ENCODE measurements around the gene FRMD5.
A peak's percentile ranks its signal among the peaks of the same experiment; 100 is the strongest.

The FRMD5 gene

DNA sequence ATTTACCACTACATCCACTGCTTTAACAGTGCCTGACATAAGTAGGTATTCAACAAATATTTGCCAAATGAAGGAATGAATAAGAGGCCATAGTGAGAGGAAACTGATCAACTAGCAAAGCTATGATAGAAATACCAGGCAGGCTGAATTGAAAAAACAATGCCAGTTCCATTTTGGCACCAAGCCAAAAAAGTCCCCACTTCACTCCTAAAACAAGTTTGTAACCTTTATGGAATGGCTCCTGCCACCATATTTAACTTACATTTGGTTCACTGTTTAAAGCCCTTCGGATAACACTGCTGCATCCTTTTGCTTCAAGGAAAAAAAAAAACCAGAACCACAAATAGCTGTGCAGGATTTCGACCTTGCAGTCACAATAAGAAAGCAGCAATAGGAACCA, 166.1 kb downstream of the FRMD5 start:
- no peak overlapping the region for H3K4me3 ChIP-seq (ENCODE audit: low read depth, low read length)
- TF ChIP-seq, protein P1, sequence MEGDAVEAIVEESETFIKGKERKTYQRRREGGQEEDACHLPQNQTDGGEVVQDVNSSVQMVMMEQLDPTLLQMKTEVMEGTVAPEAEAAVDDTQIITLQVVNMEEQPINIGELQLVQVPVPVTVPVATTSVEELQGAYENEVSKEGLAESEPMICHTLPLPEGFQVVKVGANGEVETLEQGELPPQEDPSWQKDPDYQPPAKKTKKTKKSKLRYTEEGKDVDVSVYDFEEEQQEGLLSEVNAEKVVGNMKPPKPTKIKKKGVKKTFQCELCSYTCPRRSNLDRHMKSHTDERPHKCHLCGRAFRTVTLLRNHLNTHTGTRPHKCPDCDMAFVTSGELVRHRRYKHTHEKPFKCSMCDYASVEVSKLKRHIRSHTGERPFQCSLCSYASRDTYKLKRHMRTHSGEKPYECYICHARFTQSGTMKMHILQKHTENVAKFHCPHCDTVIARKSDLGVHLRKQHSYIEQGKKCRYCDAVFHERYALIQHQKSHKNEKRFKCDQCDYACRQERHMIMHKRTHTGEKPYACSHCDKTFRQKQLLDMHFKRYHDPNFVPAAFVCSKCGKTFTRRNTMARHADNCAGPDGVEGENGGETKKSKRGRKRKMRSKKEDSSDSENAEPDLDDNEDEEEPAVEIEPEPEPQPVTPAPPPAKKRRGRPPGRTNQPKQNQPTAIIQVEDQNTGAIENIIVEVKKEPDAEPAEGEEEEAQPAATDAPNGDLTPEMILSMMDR (IDR thresholded peaks at IDR 0.05; ENCODE audit: low read depth, low read length, missing control alignments): no peak
- DNase-seq (ENCODE audit: low read depth): no peak

DNA sequence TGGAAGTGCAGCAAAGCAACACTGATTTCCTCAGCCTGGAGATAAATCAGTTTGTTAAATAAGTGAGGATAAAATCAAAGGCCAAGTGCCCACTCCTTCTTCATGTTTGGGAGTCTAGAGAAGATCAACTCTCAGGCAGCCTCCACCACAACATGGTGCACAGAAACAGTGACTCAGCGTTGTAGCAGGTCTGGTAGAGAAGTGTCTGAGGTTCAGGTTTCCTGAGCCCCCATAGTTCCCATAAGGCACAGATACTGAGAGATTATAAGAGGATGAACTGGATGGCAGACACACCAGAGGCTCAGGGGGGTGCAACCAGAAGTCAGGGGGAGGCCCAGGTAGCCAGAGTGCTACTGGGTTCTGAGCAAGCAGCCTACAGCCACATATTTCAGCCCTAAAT, 166.7 kb downstream of the FRMD5 start:
- no peak for DNase-seq (ENCODE audit: low read depth)
- H3K4me3 ChIP-seq (ENCODE audit: low read depth, low read length): no peak overlapping the region
- TF ChIP-seq, protein P1 (IDR thresholded peaks at IDR 0.05; ENCODE audit: low read depth, low read length, missing control alignments): no peak

DNA sequence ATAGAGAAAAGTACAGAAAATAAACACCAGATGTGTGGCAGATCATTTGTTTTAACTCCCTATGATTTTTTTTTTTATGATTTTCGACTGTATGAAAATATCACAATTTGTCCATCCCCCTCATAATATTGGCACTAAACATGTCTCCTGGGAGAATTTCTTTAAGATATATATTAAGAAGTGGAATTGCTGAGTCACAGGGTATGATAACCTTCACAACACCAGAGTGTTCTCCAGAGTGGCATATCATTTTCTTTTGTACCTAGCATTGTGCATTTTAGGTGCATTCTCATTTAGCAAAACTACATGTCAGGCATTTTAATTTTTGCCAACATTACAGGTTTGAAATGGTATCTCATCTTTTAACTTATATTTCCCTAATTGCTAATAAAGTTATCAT, 170.9 kb downstream of the FRMD5 start:
- no peak overlapping the region for H3K4me3 ChIP-seq (ENCODE audit: low read depth, low read length)
- TF ChIP-seq, protein P1 (IDR thresholded peaks at IDR 0.05; ENCODE audit: low read depth, low read length, missing control alignments): no peak

DNA sequence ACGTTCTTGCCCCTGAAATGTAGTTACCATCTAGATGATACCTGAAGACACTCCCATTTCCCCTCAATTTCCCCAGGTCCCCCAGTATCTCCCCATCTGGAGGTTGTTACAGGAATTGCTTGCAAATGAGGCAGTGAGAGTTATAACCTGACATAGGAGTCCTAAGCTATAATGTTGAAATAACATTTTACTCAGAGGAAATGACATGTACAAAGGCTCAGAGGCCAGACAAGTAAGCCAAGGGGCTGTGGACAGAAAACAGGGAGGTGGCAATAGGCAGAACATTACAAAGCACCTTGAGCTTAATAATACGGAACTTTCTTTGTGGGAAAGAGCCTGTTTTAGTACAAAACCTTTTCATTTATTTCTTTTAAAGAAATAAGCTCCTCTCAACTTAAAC, 171.9 kb downstream of the FRMD5 start:
- TF ChIP-seq, protein P1 (IDR thresholded peaks at IDR 0.05; ENCODE audit: low read depth, low read length, missing control alignments): peak; percentile 13
- no peak for DNase-seq (ENCODE audit: low read depth)
- H3K4me3 ChIP-seq (ENCODE audit: low read depth, low read length): no peak overlapping the region

More for the DNA sequence above, 170.9 kb downstream of the FRMD5 start:
- no peak for DNase-seq (ENCODE audit: low read depth)

DNA sequence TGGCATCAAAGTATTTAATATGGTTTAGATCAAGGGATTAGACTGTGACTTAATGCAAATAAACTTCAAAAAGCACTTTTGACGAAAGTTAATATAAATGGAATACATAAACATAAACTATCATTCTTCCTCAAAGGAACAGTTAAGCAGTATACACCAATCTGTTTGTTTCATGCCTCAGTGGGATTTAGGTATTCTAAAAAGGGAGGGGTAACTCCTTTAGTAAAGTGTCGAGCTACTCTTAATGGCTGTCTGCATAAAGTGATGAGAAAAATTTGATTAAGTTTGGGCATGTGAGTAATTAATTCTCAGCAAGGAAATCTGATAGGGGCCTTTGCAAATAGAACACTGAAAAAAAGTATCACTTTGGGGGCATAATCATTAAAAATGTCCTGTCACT, 176.9 kb downstream of the FRMD5 start:
- H3K4me3 ChIP-seq (ENCODE audit: low read depth, low read length): no peak overlapping the region
- no peak for DNase-seq (ENCODE audit: low read depth)
- TF ChIP-seq, protein P1 (IDR thresholded peaks at IDR 0.05; ENCODE audit: low read depth, low read length, missing control alignments): no peak

DNA sequence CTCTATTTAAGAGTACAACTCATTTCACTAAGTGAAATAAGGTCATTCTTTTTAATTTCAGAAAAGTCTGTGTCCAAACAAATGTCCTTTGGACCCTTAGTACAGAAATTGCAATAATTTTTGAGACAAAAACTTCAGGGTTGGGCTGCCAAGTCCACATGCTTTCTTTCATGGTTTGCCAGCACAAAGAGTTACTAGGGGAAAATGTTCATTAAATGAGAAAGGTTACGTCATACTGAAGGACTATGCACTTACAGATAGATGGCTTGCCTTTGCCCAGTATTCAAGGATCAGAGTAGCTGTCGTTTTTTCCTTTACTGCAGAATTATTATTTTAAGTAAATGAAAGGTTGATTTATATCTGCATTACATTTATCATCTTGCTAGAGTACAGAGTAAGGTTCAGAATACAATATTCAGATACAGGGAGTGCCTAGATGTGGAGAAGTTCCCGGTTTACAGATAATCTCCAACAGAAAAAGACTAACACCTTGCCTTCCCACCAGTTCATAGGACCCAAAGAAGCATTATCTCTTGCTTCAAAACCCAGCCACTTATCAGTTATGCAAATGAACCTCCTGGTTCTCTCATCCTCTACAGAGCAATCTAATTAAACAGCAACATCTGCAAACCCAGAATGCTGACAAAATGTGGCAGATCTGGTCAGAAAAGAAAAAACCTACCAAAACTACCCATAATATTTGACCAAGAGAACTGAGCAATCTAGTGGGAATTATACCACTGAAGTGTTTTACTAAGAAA, 179.3 kb downstream of the FRMD5 start:
- TF ChIP-seq, protein P1 (IDR thresholded peaks at IDR 0.05; ENCODE audit: low read depth, low read length, missing control alignments): no peak
- no peak overlapping the region for H3K4me3 ChIP-seq (ENCODE audit: low read depth, low read length)
- no peak for DNase-seq (ENCODE audit: low read depth)

Measured in GM12864 (cell line).